Measurements from ENCODE around the gene PPFIA2.

Gene PPFIA2

DNA sequence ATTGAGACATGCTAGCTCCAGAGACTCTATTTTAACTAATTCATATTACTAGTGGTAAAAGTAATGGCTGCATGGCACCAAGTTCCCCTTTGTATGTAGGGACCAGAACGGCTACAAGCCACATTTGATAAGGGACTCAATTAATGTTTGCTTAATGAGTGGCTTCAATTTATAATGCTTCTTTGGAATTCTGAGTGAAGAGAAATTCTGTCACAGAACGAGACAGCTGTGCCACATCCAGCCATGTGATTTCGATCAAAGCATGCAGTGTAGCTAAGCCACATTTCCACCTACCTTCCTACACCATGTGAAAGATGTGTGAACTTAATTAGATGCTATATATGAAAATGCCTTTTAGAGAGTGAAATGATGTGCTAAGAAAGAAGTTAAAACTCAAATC is 463.9 kb downstream of the PPFIA2 start:
- ATAC-seq = no peak

DNA sequence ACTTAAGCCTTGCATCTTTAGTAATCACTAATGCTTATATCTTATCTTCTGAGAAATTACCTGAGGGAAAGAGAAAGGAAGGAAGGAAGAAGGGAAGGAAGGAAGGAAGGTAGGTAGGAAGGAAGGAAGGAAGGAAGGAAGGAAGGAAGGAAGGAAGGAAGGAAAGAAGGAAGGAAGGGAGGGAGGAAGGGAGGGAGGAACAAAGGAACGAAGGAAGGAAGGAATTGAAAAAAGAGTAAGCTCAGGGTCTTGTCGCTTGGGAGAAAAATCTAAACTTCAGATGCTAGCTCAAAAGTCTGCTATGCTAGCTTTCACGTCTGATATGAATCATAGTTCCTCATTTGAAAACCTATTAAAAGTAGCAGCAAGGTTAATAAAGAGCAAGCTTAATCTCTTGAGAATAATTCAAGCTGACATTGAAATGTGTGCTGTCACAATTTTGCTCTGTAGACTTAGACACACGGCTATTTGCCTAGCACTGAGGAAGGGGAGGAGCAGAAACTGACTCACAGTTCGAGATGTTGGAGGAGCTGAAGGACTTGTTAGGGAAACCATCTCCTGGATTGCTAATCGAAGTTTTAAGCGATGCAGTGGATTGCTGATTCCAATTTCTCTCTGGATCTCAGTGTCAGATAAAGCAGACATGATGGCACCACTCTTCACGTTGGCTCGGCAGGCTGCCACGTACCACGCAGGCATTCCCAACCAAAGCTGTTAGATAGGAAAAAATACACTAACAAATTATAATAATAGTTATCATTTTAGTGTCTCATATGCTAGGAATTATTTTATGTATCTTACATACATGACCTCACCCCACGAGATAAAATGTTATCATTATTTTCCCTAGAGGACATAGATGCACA is 464.6 kb downstream of the PPFIA2 start:
- ATAC-seq = peak; percentile 43; the same call in 1 of the 3 replicates
- TF ChIP-seq GLIS3 (CRISPR knock-in tag; IDR thresholded peaks at IDR 0.05) = no peak
- no peak for TF ChIP-seq BACH2 (CRISPR knock-in tag; IDR thresholded peaks at IDR 0.05; ENCODE audit: borderline replicate concordance)
- TF ChIP-seq, protein P1, sequence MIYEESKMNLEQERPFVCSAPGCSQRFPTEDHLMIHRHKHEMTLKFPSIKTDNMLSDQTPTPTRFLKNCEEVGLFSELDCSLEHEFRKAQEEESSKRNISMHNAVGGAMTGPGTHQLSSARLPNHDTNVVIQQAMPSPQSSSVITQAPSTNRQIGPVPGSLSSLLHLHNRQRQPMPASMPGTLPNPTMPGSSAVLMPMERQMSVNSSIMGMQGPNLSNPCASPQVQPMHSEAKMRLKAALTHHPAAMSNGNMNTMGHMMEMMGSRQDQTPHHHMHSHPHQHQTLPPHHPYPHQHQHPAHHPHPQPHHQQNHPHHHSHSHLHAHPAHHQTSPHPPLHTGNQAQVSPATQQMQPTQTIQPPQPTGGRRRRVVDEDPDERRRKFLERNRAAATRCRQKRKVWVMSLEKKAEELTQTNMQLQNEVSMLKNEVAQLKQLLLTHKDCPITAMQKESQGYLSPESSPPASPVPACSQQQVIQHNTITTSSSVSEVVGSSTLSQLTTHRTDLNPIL (CRISPR knock-in tag; IDR thresholded peaks at IDR 0.05; ENCODE audit: low read depth) = no peak
- TF ChIP-seq, protein P2, sequence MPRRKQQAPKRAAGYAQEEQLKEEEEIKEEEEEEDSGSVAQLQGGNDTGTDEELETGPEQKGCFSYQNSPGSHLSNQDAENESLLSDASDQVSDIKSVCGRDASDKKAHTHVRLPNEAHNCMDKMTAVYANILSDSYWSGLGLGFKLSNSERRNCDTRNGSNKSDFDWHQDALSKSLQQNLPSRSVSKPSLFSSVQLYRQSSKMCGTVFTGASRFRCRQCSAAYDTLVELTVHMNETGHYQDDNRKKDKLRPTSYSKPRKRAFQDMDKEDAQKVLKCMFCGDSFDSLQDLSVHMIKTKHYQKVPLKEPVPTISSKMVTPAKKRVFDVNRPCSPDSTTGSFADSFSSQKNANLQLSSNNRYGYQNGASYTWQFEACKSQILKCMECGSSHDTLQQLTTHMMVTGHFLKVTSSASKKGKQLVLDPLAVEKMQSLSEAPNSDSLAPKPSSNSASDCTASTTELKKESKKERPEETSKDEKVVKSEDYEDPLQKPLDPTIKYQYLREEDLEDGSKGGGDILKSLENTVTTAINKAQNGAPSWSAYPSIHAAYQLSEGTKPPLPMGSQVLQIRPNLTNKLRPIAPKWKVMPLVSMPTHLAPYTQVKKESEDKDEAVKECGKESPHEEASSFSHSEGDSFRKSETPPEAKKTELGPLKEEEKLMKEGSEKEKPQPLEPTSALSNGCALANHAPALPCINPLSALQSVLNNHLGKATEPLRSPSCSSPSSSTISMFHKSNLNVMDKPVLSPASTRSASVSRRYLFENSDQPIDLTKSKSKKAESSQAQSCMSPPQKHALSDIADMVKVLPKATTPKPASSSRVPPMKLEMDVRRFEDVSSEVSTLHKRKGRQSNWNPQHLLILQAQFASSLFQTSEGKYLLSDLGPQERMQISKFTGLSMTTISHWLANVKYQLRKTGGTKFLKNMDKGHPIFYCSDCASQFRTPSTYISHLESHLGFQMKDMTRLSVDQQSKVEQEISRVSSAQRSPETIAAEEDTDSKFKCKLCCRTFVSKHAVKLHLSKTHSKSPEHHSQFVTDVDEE (CRISPR knock-in tag; IDR thresholded peaks at IDR 0.05) = no peak
- no peak for TF ChIP-seq ISL1 (CRISPR knock-in tag; IDR thresholded peaks at IDR 0.05)
- no peak for TF ChIP-seq TCF4 (CRISPR knock-in tag; IDR thresholded peaks at IDR 0.05; ENCODE audit: borderline replicate concordance)
- TF ChIP-seq RARB (CRISPR knock-in tag; IDR thresholded peaks at IDR 0.05) = no peak
- TF ChIP-seq, protein P3, sequence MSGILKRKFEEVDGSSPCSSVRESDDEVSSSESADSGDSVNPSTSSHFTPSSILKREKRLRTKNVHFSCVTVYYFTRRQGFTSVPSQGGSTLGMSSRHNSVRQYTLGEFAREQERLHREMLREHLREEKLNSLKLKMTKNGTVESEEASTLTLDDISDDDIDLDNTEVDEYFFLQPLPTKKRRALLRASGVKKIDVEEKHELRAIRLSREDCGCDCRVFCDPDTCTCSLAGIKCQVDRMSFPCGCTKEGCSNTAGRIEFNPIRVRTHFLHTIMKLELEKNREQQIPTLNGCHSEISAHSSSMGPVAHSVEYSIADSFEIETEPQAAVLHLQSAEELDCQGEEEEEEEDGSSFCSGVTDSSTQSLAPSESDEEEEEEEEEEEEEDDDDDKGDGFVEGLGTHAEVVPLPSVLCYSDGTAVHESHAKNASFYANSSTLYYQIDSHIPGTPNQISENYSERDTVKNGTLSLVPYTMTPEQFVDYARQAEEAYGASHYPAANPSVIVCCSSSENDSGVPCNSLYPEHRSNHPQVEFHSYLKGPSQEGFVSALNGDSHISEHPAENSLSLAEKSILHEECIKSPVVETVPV (CRISPR knock-in tag; IDR thresholded peaks at IDR 0.05) = no peak
- TF ChIP-seq ZNF565 (CRISPR knock-in tag; conservative IDR thresholded peaks at IDR 0.05; ENCODE audit: low read depth) = no peak
- TF ChIP-seq, protein P4, sequence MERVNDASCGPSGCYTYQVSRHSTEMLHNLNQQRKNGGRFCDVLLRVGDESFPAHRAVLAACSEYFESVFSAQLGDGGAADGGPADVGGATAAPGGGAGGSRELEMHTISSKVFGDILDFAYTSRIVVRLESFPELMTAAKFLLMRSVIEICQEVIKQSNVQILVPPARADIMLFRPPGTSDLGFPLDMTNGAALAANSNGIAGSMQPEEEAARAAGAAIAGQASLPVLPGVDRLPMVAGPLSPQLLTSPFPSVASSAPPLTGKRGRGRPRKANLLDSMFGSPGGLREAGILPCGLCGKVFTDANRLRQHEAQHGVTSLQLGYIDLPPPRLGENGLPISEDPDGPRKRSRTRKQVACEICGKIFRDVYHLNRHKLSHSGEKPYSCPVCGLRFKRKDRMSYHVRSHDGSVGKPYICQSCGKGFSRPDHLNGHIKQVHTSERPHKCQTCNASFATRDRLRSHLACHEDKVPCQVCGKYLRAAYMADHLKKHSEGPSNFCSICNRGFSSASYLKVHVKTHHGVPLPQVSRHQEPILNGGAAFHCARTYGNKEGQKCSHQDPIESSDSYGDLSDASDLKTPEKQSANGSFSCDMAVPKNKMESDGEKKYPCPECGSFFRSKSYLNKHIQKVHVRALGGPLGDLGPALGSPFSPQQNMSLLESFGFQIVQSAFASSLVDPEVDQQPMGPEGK (CRISPR knock-in tag; IDR thresholded peaks at IDR 0.05; ENCODE audit: borderline replicate concordance) = no peak
- no peak for TF ChIP-seq ZNF70 (CRISPR knock-in tag; IDR thresholded peaks at IDR 0.05)

More for the DNA sequence above, 463.9 kb downstream of the PPFIA2 start:
- TF ChIP-seq, protein P1 (CRISPR knock-in tag; IDR thresholded peaks at IDR 0.05; ENCODE audit: low read depth) = no peak
- TF ChIP-seq ESRRG (CRISPR knock-in tag; IDR thresholded peaks at IDR 0.05) = no peak
- no peak for TF ChIP-seq ZNF565 (CRISPR knock-in tag; conservative IDR thresholded peaks at IDR 0.05; ENCODE audit: low read depth)
- no peak for TF ChIP-seq SNAI2 (CRISPR knock-in tag; IDR thresholded peaks at IDR 0.05)
- TF ChIP-seq, protein P3 (CRISPR knock-in tag; IDR thresholded peaks at IDR 0.05) = no peak
- TF ChIP-seq ZNF70 (CRISPR knock-in tag; IDR thresholded peaks at IDR 0.05) = no peak
- TF ChIP-seq ARNTL (CRISPR knock-in tag; IDR thresholded peaks at IDR 0.05; ENCODE audit: borderline replicate concordance, low read depth) = no peak
- TF ChIP-seq TCF4 (CRISPR knock-in tag; IDR thresholded peaks at IDR 0.05; ENCODE audit: borderline replicate concordance) = no peak
- TF ChIP-seq ISL1 (CRISPR knock-in tag; IDR thresholded peaks at IDR 0.05) = no peak
- no peak for TF ChIP-seq RARB (CRISPR knock-in tag; IDR thresholded peaks at IDR 0.05)
- no peak for TF ChIP-seq CSDC2 (CRISPR knock-in tag; IDR thresholded peaks at IDR 0.05)
- TF ChIP-seq, protein P2 (CRISPR knock-in tag; IDR thresholded peaks at IDR 0.05) = no peak
- TF ChIP-seq ZNF8 (CRISPR knock-in tag; IDR thresholded peaks at IDR 0.05) = no peak
- no peak for TF ChIP-seq BACH2 (CRISPR knock-in tag; IDR thresholded peaks at IDR 0.05; ENCODE audit: borderline replicate concordance)
- no peak for TF ChIP-seq ZFP30 (CRISPR knock-in tag; IDR thresholded peaks at IDR 0.05)
- TF ChIP-seq, protein P4 (CRISPR knock-in tag; IDR thresholded peaks at IDR 0.05; ENCODE audit: borderline replicate concordance) = no peak
- no peak for TF ChIP-seq ZFP3 (CRISPR knock-in tag; IDR thresholded peaks at IDR 0.05)
- TF ChIP-seq PPARA (CRISPR knock-in tag; IDR thresholded peaks at IDR 0.05; ENCODE audit: borderline replicate concordance) = no peak
- no peak for TF ChIP-seq TOX (CRISPR knock-in tag; IDR thresholded peaks at IDR 0.05; ENCODE audit: borderline replicate concordance)
- TF ChIP-seq GLIS3 (CRISPR knock-in tag; IDR thresholded peaks at IDR 0.05) = no peak
